HT1080 (cell line): ENCODE measurements around the gene MORN5. TPM values are rescaled to one million over a fixed set of nuclear protein-coding genes. Genes with fewer than 3 reads are reported as not detected.

Source experiments
- DNase-seq: peaks from one replicate; pipeline ENCODE4 v3.0.0-alpha.2; 2015; ENCODE audit warnings: low read depth
- total RNA-seq: library from RNA; depleted of rRNA; stranded (reverse); fragments of >200 nt; shearing (Covaris generic); gene quantifications from 2 replicates; pipeline ENCODE4 v1.2.3, GENCODE V29; 2014

MORN5 gene
- total RNA-seq, 1 experiment from 2014 or later = not detected

- DNase-seq = no peak
These were observed 16.4 kb upstream of the MORN5 start for GRCh38 chr9:122143296-122143695.

GRCh38 chr9:122143876-122144405, 15.8 kb upstream of the MORN5 start:
- no peak for DNase-seq

- DNase-seq = no peak
These were observed 14.7 kb upstream of the MORN5 start for GRCh38 chr9:122144836-122145591.

- no peak for DNase-seq
These were observed 14.2 kb upstream of the MORN5 start for GRCh38 chr9:122145592-122145863.

GRCh38 chr9:122151267-122151828, 8.4 kb upstream of the MORN5 start:
- no peak for DNase-seq

- DNase-seq = no peak
These were observed 3.9 kb upstream of the MORN5 start for GRCh38 chr9:122155796-122156195.

GRCh38 chr9:122158202-122158601, 1.5 kb upstream of the MORN5 start:
- peak; percentile 65 for DNase-seq

- no peak for DNase-seq
These were observed 178 bp downstream of the MORN5 start for GRCh38 chr9:122159925-122160246.

GRCh38 chr9:122162415-122162814, 2.7 kb downstream of the MORN5 start:
- no peak for DNase-seq

- no peak for DNase-seq
These were observed 4.6 kb downstream of the MORN5 start for GRCh38 chr9:122164286-122164685.

GRCh38 chr9:122168356-122168755, 8.6 kb downstream of the MORN5 start:
- DNase-seq = peak; percentile 38

GRCh38 chr9:122172131-122172530, 12.4 kb downstream of the MORN5 start:
- no peak for DNase-seq

GRCh38 chr9:122173670-122174069, 14.0 kb downstream of the MORN5 start:
- DNase-seq = no peak

GRCh38 chr9:122176916-122177315, 17.2 kb downstream of the MORN5 start:
- no peak for DNase-seq

- no peak for DNase-seq
These were observed 19.5 kb downstream of the MORN5 start for GRCh38 chr9:122179054-122179689.

GRCh38 chr9:122179690-122180074, 20.0 kb downstream of the MORN5 start:
- peak; percentile 85 for DNase-seq

GRCh38 chr9:122180633-122181032, 20.9 kb downstream of the MORN5 start:
- peak; percentile 89 for DNase-seq

- DNase-seq = no peak
These were observed 23.8 kb downstream of the MORN5 start for GRCh38 chr9:122183501-122183900.

GRCh38 chr9:122184551-122184950, 24.8 kb downstream of the MORN5 start:
- no peak for DNase-seq

GRCh38 chr9:122186301-122186700, 26.6 kb downstream of the MORN5 start:
- DNase-seq = no peak

GRCh38 chr9:122186777-122187470, 27.2 kb downstream of the MORN5 start:
- DNase-seq = no peak

GRCh38 chr9:122188369-122188768, 28.7 kb downstream of the MORN5 start:
- DNase-seq = no peak
